ENCODE measurements around the gene CASZ1. TPM values are rescaled to one million over a fixed set of nuclear protein-coding genes. Genes with fewer than 3 reads are reported as not detected.
A peak's percentile ranks its signal among the peaks of the same experiment; 100 is the strongest.

The CASZ1 gene
- total and polyA plus RNA-seq, 12 donors = 19.5 to 79.8 (median 64.7) TPM

DNA sequence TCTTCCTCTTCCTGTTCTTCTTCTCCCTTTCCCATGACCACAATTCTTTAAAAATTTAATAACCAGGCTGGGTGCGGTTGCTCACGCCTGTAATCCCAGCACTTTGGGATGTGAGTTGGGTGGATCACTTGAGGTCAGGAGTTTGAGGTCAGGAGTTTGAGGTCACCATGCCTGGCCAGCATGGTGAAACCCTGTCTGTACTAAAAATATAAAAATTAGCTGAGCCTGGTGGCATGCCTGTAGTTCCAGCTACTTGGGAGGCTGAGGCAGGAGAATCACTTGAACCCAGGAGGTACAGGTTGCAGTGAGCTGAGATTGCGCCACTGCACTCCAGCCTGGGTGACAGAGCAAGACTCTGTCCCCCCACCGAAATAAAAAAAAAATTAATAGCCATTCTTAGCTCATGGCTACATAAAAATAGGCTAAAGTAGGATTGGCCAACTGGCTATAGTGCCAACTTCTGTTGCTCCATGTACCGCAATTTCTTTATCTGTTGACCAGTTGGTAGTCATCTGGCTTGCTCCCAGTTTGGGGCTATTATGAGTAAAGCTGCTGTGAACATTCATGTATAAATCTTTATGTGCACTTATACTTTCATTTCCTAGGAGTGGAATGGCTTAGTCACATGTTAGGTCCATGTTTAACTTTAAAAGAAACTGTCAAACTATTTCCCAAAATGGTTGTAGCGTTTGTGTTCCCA, 185.4 kb downstream of the CASZ1 start:
- H3K27ac ChIP-seq = no peak overlapping the region
- intact Hi-C loops (cut with DNase I) = no loop called here
- no peak overlapping the region for H3K4me3 ChIP-seq
- TF ChIP-seq, protein P1, sequence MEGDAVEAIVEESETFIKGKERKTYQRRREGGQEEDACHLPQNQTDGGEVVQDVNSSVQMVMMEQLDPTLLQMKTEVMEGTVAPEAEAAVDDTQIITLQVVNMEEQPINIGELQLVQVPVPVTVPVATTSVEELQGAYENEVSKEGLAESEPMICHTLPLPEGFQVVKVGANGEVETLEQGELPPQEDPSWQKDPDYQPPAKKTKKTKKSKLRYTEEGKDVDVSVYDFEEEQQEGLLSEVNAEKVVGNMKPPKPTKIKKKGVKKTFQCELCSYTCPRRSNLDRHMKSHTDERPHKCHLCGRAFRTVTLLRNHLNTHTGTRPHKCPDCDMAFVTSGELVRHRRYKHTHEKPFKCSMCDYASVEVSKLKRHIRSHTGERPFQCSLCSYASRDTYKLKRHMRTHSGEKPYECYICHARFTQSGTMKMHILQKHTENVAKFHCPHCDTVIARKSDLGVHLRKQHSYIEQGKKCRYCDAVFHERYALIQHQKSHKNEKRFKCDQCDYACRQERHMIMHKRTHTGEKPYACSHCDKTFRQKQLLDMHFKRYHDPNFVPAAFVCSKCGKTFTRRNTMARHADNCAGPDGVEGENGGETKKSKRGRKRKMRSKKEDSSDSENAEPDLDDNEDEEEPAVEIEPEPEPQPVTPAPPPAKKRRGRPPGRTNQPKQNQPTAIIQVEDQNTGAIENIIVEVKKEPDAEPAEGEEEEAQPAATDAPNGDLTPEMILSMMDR (IDR thresholded peaks at IDR 0.05) = no peak
- DNase-seq = no peak
- ATAC-seq = peak in 1 of 8 donors; percentile 19
- WGBS, 2 donors = 86 to 93% methylated on average over 6 of the region's 6 CpGs
- H3K4me1 ChIP-seq = peaks cover 0 to 25% (median 10%) of the 10 kb centered on the region in 9 donors
- H3K36me3 ChIP-seq = no peaks in the 10 kb centered on the region
- H3K27me3 ChIP-seq = no peaks in the 10 kb centered on the region
- H3K9me3 ChIP-seq = no peaks in the 10 kb centered on the region

GRCh38 chr1:10608690-10609089, 187.8 kb downstream of the CASZ1 start:
- H3K4me1 ChIP-seq = peaks cover 0 to 25% (median 10%) of the 10 kb centered on the region in 9 donors
- ATAC-seq (no peak), DNase-seq (no peak)
- no peaks in the 10 kb centered on the region for H3K36me3 ChIP-seq
- intact Hi-C loops (cut with DNase I) = loop anchor here in 1 of 10 donors (10.0 kb wide), 1 partner anchor 64 kb away; no protein-coding TSS in a partner anchor
- H3K27me3 ChIP-seq = no peaks in the 10 kb centered on the region
- no peak overlapping the region for H3K27ac ChIP-seq
- 96 to 97% methylated on average over 2 of the region's 2 CpGs for WGBS, 2 donors
- no peak overlapping the region for H3K4me3 ChIP-seq
- no peaks in the 10 kb centered on the region for H3K9me3 ChIP-seq
- TF ChIP-seq, protein P1 (IDR thresholded peaks at IDR 0.05) = no peak

DNA sequence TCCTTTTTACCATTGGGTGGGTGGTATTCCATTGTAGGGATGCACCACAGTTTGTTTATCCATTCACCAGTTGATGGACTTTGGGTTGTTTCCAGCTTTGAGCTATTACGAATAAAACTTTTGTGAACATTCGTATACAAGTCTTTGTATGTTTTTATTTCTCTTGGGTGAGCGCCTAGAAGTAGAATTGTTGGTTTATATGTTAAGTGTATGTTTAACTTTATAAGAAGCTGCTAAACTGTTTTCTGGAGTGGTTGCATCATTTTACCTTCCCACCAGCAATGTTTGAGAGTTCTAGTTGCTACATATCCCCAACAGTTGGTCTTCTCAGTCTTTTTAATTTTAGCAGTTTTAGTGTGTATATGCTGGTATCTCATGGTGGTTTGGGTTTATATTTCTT, 189.2 kb downstream of the CASZ1 start:
- no peak for ATAC-seq
- intact Hi-C loops (cut with DNase I) = loop anchor here in 1 of 10 donors (10.0 kb wide), 1 partner anchor 62 kb away; no protein-coding TSS in a partner anchor

GRCh38 chr1:10606064-10606463, 190.4 kb downstream of the CASZ1 start:
- TF ChIP-seq, protein P1 (IDR thresholded peaks at IDR 0.05) = no peak
- H3K4me3 ChIP-seq = no peak overlapping the region
- intact Hi-C loops (cut with DNase I) = loop anchor here in 1 of 10 donors (10.0 kb wide), 1 partner anchor 61 kb away; no protein-coding TSS in a partner anchor
- H3K9me3 ChIP-seq = no peaks in the 10 kb centered on the region
- H3K36me3 ChIP-seq = peaks cover 0 to 8% (median 0%) of the 10 kb centered on the region in 9 donors
- no peak for ATAC-seq
- peaks cover 0 to 7% (median 0%) of the 10 kb centered on the region in 9 donors for H3K4me1 ChIP-seq
- H3K27me3 ChIP-seq = no peaks in the 10 kb centered on the region
- no peak for DNase-seq
- H3K27ac ChIP-seq = no peak overlapping the region
- WGBS, 2 donors = 91 to 92% methylated on average over 7 of the region's 7 CpGs

More for the DNA sequence above, 189.2 kb downstream of the CASZ1 start:
- TF ChIP-seq, protein P1 (IDR thresholded peaks at IDR 0.05) = no peak
- Histone ChIP-seq H3K27me3 (no peaks in the 10 kb centered on the region), H3K36me3 (no peaks in the 10 kb centered on the region), H3K4me3 (no peak overlapping the region), H3K4me1 (peaks cover 0 to 17% (median 7%) of the 10 kb centered on the region in 9 donors), H3K9me3 (no peaks in the 10 kb centered on the region), H3K27ac (no peak overlapping the region)
- 90 to 95% methylated on average over 3 of the region's 3 CpGs for WGBS, 2 donors
- no peak for DNase-seq
